ENCODE results near the gene BCS1L. TPM values are rescaled to one million over a fixed set of nuclear protein-coding genes. Genes with fewer than 3 reads are reported as not detected.

BCS1L gene, protein sequence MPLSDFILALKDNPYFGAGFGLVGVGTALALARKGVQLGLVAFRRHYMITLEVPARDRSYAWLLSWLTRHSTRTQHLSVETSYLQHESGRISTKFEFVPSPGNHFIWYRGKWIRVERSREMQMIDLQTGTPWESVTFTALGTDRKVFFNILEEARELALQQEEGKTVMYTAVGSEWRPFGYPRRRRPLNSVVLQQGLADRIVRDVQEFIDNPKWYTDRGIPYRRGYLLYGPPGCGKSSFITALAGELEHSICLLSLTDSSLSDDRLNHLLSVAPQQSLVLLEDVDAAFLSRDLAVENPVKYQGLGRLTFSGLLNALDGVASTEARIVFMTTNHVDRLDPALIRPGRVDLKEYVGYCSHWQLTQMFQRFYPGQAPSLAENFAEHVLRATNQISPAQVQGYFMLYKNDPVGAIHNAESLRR
- 10 to 100 TPM; 32.9 to 54.0 (median 39.8) TPM for total RNA-seq
- long read RNA-seq, donor 1, transcript BCS1L-201 (8 exons, 1,454 nt) = major isoform, 6 of 17 reads
- long read RNA-seq, donor 1, partial matches to known transcripts = 4 of 17 reads
- long read RNA-seq, donor 1, other reads (novel, unspliced or antisense) = 7 of 17 reads
- long read RNA-seq, donor 2, transcript BCS1L-201 (8 exons, 1,454 nt) = major isoform, 6 of 14 reads
- long read RNA-seq, donor 2, partial matches to known transcripts = 1 of 14 reads
- long read RNA-seq, donor 2, other reads (novel, unspliced or antisense) = 6 of 14 reads

DNA sequence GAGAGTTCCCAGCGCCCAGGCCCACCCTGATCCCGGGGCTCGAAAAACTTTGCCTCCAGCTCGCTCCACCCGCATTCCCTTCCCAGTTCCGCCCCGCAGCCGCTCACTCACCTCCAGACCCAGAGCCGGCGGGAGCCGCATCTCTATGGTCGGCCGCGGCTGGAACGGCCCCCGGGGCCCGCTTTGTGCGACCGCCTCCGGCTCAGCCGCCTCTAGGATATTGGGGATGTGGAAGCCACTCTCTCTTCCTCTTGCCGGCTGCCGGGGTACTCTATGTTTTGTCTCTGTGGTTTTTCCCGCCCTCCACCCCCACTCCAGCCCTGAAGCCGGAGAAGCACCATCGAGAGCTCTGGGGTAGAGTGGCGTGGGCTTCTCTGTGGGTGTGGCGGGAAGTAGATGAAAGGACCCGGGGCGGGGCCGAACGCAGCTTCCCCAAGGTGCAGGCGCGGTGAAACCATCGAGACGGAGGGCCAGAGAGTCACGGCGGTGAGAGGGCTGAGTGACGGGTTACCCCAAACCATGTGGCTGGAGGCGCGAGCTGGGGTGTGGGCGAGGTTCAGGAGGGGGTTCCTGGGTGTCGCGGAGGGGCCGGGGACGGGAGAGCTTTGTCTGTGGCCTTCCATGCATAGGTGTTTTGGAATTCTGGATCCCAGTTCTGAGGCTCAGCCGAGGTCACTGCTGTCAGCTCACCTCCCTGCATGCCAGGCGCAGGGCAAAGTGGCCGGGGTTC is at the start of gene BCS1L, which contains the start of gene ZNF142:
BCS1L (plus strand) TSS at position 426 of the 730 bp plus-strand sequence. CDS start 1,305 bp downstream, outside the sequence.
ZNF142 (minus strand) TSS at position 366 of the 730 bp plus-strand sequence. CDS start 3,194 bp downstream, outside the sequence.
- intact Hi-C loops (cut with DNase I, micrococcal nuclease) = no loop called here
- Histone ChIP-seq H3K4me1 (ENCODE audit: low read depth) (peaks cover 3% of the 10 kb centered on the region), H3K36me3 (ENCODE audit: low read depth) (peaks cover 6% of the 10 kb centered on the region), H3K9me3 (no peaks in the 10 kb centered on the region), H3K4me3 (peak within 1 kb of the TSS; percentile 60)
- TF ChIP-seq CTCF (IDR thresholded peaks at IDR 0.05) = no peak
- ATAC-seq (peak; percentile 98), DNase-seq (peak; percentile 95 to 98 (median 95))

GRCh38 chr2:218615868-218616315 is 43.6 kb upstream of the BCS1L start:
- ATAC-seq (peak; percentile 97), DNase-seq (peak in 2 of 3 donors; percentile 56 to 59)
- Histone ChIP-seq H3K9me3 (no peaks in the 10 kb centered on the region), H3K4me1 (ENCODE audit: low read depth) (no peaks in the 10 kb centered on the region), H3K36me3 (ENCODE audit: low read depth) (no peaks in the 10 kb centered on the region), H3K4me3 (no peak overlapping the region)
- no peak for TF ChIP-seq CTCF (IDR thresholded peaks at IDR 0.05)
- intact Hi-C loops (cut with DNase I, micrococcal nuclease) = no loop called here

DNA sequence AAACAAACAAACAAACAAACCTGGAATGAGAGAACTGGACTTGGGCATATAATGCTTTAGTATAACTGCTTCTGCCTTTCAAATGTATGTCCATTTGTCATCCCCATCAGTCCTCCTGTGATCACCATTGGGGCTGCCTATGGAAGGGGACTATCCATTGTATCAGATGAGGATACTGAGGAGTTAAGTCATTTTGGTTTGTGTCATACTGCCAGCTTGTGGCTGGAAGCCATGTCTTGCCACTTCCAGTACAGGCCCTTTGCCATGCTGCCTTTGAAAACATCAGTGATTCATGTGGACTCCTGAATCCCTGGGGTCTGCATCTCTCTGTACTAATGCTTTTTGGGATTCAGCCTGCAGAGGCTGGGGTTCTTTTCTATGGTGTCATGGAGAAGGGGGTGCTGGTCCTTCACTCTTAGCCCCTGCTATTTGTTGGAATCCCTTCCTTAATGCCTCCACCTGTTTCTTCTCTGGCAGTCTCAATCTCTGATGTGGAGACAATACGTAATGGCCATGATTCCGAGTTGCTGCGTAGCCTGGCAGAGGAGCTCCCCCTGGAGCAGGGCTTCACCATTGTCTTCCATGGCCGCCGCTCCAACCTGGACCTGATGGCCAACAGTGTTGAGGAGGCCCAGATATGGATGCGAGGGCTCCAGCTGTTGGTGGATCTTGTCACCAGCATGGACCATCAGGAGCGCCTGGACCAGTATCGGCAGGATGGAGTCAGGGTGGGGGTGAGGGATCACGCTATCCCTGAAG is 41.2 kb upstream of the BCS1L start:
- Histone ChIP-seq H3K9me3 (no peaks in the 10 kb centered on the region), H3K4me1 (ENCODE audit: low read depth) (no peaks in the 10 kb centered on the region), H3K4me3 (no peak overlapping the region), H3K36me3 (ENCODE audit: low read depth) (no peaks in the 10 kb centered on the region)
- no peak for TF ChIP-seq CTCF (IDR thresholded peaks at IDR 0.05)
- intact Hi-C loops (cut with DNase I, micrococcal nuclease) = no loop called here
- DNase-seq = no peak
- no peak for ATAC-seq

- Histone ChIP-seq H3K4me3 (no peak overlapping the region), H3K9me3 (no peaks in the 10 kb centered on the region), H3K36me3 (ENCODE audit: low read depth) (no peaks in the 10 kb centered on the region), H3K4me1 (ENCODE audit: low read depth) (no peaks in the 10 kb centered on the region)
- TF ChIP-seq CTCF (IDR thresholded peaks at IDR 0.05) = no peak
- intact Hi-C loops (cut with DNase I, micrococcal nuclease) = no loop called here
- no peak for DNase-seq
- ATAC-seq = no peak
Measured at GRCh38 chr2:218621007-218621406, 38.5 kb upstream of the BCS1L start.
